B cell (primary cell): Measurements from ENCODE around the gene TRRAP.

ENCODE experiments used
- EZH2 ChIP-seq: IDR thresholded peaks from 2 replicates; pipeline ENCODE4 v1.6.1; 2012; ENCODE audit warnings: borderline replicate concordance, low read depth, mild to moderate bottlenecking, moderate library complexity, low read length; ENCODE audit not compliant: insufficient read depth, poor library complexity, severe bottlenecking
- TF ChIP-seq, protein P1 (sequence below): fragments of 200-600 bp; IDR thresholded peaks from one replicate; pipeline ENCODE4 v1.8.0; 2022; ENCODE audit warnings: antibody characterized with exemption, mild to moderate bottlenecking

GRCh38 chr7:98872328-98872924 is 5.9 kb upstream of the TRRAP start:
- TF ChIP-seq, protein P1, sequence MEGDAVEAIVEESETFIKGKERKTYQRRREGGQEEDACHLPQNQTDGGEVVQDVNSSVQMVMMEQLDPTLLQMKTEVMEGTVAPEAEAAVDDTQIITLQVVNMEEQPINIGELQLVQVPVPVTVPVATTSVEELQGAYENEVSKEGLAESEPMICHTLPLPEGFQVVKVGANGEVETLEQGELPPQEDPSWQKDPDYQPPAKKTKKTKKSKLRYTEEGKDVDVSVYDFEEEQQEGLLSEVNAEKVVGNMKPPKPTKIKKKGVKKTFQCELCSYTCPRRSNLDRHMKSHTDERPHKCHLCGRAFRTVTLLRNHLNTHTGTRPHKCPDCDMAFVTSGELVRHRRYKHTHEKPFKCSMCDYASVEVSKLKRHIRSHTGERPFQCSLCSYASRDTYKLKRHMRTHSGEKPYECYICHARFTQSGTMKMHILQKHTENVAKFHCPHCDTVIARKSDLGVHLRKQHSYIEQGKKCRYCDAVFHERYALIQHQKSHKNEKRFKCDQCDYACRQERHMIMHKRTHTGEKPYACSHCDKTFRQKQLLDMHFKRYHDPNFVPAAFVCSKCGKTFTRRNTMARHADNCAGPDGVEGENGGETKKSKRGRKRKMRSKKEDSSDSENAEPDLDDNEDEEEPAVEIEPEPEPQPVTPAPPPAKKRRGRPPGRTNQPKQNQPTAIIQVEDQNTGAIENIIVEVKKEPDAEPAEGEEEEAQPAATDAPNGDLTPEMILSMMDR: peak; percentile 56
- TF ChIP-seq EZH2: no peak
